NCI-H2081 (cell line): ENCODE measurements around the gene OPCML.

ENCODE experiments used
- DNase-seq, 2 experiments: peaks; one replicate each; lab custom pipeline; 2025; lab: John Stamatoyannopoulos, UW

Gene OPCML

DNA sequence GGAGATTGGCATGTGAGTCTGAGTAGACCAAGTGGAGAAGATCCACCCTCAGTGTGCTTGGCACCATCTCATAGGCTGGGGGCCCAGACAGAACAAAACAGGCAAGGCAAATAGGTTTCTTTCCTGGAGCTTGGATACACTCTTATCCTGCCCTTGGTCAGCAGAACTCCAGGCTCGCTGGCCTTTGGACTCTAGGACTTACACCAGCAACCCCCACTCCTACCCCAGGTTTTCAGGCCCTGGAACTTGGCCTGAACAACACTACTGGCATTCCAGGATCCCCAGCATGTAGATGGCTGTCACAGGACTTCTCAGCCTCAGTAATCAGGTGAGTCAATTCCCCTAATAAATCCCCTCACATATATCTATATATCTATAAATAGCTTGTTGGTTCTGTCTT lies 637.7 kb downstream of the OPCML start:
- no peak for DNase-seq

DNA sequence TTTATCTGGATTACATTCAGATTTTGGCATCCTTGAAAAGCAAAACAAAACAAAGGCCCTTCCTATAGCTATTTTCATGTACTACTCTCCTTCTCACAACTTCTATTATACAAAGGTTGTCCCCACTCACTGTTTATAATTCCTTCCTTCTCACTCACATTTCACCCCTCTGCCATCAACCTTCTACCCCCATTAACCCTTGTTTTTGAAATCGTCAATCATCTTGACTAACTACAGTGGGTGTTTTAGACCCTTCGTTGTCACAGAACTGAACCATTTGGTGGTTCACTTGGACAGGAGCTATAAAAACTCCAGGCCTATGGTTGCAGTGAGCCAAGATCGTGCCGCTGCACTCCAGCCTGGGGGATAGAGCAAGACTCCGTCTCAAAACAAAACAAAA lies 639.4 kb downstream of the OPCML start:
- no peak for DNase-seq

DNA sequence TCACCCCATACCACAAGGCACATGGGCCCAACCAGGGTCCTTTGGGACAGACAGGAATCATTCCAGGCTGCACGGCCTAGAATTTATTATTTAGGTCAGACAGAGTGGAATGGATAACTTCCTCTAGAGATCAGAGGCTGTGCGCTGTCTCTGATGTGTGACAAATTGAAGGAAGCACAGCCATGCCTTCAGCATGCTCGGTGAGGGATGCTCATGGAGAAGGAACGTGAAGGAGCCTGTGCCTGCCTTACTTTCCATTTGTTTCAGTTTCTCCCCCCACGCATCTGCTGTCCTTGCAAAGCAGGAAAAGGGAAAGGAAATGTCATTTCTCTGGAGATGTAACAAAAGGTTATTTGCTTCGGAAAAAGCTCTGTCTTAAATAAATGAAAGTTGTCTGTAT lies 644.1 kb downstream of the OPCML start:
- DNase-seq: no peak

DNA sequence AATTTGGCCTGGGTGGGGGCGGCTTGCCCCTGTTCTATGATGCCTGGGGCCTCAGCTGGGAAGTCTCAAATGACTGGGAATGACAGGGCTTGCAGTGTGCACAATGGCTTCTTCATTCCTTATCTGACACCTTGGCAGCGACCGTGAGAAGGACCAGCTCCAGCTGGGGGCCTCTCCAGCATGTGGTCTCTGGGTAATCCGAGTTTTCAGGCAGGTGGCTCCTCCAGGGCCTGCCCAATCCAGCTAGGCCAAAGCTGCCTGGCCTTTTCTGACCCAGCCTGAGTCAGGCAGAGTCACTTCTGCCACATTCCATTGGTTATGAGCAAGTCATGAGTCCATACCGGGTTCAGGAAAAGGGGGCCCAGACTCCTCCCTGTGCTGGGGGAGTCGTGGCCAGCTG lies 646.0 kb downstream of the OPCML start:
- no peak for DNase-seq

DNA sequence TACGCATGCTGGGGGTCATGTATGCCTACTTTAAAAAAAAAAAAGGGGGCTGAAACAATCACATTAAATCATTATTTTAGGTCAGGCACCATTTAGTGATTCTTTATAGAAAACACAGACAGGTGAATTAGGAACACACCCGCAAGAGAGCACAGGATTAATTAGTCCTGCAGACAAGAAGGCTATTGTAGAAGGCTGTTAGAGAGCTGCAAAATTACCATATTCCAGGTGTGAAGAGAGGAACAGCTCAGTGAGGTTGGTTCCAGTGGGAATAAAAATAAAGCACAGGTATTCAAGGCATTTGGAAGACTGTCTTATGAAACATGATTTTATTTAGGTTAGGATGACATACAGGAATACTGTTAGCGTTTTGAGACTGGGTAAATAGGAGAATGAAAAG lies 649.1 kb downstream of the OPCML start:
- DNase-seq: no peak

DNA sequence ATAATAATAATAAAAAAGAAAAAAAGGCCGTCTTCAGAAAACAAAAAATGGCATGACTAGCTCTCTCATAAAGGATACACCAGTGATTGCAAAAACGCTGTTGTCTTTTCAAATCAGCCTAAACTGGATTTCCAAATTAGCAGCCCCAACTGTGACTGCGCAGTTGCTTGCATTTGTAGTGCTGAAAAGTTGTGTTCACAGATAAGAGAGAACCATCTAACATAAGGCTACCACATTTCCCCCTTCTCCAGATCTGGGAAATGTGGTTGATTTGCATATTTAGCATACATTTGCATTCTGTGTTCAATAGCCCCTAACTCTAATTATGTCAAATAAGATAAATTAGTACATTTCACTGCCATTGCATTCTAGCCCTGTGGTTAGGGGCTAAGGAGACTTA lies 650.7 kb downstream of the OPCML start:
- no peak for DNase-seq

DNA sequence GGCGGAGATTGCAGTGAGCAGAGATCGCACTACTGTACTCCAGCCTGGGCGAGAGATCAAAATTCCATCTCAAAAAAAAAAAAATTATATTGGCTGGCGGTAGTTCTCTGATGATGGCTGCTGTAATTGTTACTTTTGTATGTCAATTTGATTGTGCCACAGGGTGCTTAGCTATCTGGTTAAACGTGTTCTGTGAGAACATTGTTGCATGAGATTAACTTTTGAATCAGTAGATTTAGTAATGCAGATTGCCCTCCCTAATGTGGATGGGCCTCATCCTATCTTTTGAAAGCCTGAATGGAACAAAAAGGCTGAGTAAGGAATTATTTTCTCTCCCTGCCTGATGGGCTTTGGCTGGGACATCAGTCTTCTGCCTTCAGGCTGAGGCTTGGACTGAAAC lies 654.2 kb downstream of the OPCML start:
- DNase-seq: no peak

DNA sequence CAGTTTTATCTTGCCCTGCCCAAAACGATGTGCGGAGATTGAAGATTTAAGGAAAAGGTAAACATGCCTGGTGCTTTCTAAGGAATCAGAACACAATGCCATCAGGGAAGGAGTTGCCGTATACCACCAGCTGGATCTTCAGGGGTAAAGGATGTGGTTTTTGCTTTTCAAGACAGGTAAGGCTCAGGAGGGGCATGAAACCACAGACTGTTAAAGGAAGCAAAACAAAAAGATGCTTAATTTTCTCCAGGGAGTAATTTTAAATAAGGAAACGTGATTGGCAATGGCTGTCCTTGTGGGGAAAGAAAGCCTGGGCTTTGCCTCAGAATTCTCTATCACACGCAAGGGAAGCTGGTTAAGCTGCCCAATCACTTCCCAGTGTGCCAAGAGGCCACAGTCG lies 655.6 kb downstream of the OPCML start:
- no peak for DNase-seq

DNA sequence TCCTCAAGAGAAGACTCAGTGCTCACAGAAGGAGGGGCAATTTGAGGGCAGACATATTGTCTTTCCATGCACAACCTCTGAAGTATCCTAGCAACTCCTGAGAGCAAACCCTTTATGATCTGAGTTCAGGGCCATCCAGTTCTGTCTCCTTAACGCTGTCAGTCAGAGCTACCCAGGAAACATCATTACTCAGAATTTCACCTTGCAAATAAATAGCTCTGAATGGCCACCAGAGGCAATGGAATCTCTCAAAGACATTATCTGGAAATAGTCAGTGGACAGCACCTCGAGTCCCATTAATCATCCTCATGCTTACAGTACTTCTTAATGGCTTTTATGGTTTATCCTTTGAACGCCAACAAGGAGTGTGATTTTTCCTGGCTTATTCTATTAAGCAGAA lies 656.1 kb downstream of the OPCML start:
- no peak for DNase-seq

DNA sequence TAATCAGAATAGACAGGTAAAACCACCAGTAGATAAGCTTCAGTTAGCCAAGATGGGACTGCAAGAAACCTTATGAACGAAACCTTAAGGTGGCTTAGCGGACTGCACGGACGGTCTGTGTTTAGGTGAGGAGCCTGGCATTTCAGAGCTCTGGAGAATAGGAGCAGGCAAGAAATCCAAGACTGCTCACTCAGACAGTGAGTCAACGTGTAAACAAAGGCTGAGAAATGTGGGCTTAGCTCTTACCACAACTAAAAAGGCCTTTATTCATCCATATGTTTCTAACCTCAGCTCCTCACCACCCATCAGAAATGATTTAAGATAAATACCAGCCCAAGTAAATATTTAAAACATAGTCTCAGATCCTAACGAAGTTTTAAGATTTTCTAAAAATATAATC lies 657.7 kb downstream of the OPCML start:
- DNase-seq: no peak

DNA sequence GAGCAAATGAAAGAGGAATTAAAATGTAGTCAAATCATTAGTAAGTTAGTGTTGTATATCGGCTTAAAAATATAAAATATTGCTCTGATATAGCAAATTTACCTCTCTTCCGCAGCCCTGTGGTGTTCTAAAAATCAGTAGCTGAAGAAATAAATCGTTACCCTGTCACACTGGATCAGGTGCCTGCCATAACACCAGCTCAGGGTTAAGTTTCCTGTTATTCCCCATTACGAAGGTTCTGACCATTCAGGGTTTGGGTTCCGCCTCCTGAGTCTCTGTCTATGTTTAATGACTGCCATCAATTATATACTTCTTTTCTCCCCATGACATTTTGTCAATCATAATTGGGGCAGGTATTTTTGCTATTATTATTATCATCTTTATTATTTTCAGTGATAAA lies 658.5 kb downstream of the OPCML start:
- DNase-seq: no peak

DNA sequence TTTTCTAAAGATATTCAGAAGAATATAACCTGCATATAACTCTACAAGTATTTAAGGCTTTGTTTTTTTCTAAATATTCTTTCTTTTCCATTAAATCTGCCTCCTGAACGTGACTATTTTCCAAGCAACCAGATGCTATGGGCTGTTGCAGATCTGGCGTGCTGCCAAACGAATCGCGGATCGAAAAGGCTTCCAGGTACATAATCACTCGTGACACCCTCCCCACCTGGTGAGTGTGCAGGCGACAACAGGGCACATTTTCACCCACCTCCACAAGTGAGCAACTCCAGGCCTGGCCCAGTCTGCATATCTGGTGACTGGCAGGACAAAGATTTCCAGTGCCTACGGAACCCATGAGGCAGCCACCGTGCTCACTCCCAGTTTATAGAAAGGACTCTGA lies 660.1 kb downstream of the OPCML start:
- peak; percentile 9 to 58 for DNase-seq

DNA sequence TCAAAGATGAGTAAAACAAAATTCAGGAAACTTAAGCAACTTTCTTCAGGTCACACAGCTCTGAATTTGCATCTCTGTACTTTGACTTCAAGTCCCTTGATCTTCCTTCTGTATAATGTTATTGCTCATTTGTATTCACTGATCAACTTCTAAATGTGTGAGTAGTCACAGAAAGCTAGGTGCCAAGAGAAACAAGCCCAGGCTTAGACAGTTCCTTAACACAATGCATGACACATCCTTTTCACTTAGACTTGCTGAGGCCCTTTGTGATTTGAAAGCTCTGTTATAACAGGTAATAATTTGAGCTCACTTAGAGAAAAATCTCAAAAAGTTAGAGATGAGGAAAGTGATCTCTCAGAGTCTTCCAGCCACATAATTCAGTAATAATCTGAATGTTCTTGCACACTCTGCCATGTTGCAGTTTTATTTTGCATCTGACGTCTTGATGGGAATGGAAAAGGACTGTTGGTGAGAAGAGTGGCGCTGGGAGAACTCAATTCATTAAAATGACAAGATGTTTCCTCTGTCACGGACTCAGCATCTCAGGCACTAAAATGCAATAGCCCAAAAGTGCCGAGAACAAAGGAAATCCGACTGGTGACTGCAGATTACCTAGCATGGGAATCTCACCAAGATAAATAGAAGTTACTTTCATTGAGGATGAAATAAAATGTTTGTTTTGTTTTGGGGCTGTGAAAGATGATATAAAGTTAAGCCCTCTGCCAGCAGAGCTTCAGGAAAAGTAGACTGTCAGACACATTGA lies 665.3 kb downstream of the OPCML start:
- no peak for DNase-seq

DNA sequence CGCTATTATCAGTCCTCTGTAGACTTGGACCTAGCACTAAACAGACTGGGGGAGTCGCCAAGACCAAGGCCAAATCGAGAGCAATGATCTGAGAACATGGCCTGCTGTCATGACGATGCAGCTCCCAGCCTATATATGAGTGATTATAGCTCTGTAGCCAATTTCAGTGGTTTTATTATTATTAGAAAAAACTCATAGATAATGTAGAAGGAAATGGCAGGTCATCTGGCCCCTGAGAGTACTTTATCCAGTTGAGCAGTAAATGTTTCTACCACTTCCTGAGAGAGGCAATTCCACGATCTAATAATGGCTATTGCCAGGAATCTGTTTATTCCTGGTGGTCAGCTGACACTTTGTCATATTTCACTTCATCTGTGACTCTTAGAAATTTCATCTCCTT lies 666.7 kb downstream of the OPCML start:
- no peak for DNase-seq

DNA sequence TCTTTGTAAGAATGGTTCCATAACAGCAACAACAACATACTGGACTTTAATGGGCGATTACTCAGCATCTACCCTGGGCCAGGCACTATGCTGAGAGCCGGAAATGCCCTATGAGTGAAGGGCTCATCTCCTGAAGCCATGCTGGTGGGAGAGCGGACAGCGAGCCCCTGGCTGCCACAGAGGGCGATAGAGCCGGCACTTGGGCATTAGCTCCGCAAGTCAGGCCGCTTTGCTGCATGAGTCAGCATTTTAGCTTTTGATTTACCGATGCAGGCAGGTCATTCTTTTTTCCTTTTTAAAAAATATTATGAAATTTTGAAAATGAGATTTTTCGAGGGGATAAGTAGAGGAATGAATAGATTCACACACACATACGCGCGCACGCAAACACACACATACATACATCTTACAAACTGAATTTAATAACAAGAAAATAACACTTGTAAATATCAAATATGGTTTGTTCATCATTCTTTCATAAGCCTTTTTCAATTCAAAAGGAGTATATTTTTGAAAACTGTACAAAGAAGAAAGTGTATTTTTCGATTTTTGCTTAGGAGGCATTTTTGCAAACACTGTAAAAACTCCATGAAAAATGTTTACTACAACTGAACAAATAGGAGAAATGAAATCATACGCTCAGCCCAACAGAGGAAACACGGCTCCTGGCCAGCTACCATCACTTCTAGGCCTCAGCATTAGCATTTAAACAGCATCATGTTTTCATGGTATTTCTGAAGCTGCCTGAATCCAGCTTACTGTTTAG lies 667.3 kb downstream of the OPCML start:
- DNase-seq: no peak

DNA sequence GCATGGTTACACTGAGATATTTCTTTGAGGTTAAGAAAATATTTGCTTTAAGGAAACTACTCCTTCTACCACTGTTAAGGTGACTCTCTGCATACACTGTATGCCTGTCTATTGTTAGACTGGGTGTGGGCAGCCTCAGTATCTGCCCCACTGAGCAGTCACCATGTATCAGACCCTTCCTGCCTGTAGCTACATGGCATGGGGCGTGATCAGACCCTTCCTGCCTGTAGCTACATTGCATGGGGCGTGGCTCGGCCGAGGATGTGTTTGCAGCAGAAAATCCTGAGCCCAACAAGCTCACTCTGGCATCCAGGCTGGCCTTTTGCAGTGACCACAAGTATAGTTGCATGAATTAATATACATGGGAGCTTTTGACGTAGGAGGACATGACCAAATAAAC lies 669.4 kb downstream of the OPCML start:
- DNase-seq: no peak

DNA sequence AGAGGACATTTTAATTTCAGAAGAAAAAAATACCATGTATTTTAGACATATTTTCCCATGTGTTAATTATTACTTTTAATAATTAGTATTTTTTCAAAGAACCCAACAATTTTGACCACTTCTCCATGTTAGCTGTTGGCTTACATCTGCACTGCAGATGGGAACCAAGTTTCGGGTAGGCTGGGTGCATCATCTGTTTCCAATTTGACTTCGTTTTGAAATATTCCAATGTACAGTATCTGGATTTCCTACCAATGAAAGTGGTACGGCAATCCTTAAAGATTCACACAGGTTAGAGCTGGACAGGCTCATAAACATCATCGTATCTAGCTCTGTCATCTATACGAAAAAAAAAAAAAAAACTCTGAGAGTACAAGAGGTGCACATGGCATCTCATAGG lies 670.2 kb downstream of the OPCML start:
- no peak for DNase-seq

DNA sequence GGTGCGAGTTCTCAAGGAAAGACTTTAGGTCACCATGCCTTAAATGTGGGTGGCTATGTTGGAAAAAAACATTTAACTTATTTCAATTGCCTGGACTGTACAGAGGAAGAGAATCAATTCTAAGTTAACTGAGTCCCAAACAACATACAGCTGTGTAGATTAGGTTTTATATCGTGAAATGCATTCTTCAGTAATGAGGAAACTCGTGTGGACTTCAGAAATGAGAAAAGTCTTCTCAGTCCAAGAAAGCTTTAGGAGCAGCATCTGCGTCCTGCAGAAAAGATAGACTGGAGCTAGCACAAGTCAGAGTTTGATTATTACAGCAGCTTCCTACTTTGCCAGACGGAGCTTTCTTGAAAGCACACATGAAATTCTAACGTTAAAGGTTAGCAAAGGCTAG lies 673.0 kb downstream of the OPCML start:
- DNase-seq: no peak

DNA sequence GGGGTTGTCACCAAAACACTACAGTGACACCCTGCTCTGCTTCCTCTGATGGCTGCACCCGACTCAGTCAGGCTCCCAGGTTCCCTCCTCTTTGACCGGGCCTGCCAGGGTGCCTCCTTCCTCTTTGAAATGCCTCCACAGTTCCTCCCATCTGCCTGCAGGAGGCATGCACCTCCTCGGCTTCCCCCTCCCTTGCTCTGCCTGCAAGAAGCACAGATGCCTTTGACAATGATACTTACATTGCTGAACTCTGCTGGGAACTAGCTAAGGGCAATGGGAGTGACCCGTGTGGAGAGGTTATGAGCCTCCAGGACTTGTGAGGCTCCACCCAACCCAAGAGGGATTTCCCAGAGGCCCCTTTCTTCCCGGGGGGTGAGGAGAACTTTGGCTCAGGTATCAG lies 674.1 kb downstream of the OPCML start:
- no peak for DNase-seq

DNA sequence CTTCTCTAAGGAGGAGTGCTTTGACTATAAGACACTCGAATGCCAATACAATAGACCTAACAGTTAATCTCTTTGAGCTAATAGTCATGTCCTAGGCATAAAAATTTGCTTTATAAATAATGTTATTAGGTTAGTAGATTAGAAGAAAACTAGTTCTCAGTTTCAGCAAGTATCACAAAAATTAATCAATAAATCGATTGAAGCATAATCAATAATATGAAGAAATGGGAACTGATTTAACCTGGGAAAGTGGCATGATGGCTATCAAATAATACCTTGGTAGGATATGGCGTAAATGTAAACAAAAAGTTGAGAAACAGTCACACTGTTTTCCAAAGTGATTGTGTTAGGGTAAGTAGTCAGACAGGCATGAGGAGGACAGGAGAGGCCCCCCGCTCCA lies 676.3 kb downstream of the OPCML start:
- no peak for DNase-seq

DNA sequence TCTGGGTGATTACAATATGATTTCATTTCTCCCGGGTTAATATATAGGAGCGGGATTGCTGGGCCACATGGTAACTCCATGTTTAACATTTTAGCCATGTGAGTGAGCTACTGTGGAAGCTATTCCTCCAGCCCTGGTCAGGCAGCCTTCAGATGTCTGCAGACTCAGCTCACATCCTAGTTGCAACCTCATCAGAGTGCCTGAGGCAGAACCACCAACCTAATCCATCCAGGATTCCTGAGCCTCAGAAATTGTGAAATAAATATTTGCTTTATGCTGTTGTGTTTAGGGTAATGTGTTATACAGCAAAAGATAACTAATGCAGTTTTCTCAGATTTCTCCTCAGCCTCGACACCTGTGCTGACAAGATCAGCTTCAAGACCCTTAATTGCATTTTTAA lies 676.8 kb downstream of the OPCML start:
- no peak for DNase-seq

DNA sequence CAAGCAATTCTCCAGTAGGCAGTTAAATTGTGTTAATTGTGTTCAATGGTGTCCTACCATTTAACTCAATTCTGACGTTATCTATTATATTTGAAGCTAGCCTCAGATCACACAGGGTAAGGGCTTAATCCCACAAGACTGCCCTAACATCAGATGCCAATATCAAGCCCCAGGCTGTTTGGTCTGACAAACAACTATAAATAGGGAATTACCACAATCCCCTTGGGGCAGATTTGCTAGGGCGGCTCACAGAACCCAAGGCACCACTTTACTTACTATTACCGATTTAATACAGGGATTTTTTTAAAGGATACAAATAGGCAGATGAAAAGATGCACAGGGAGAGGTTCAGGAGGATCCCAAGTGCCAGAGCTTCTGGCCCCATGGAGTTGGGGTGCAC lies 678.4 kb downstream of the OPCML start:
- DNase-seq: no peak

DNA sequence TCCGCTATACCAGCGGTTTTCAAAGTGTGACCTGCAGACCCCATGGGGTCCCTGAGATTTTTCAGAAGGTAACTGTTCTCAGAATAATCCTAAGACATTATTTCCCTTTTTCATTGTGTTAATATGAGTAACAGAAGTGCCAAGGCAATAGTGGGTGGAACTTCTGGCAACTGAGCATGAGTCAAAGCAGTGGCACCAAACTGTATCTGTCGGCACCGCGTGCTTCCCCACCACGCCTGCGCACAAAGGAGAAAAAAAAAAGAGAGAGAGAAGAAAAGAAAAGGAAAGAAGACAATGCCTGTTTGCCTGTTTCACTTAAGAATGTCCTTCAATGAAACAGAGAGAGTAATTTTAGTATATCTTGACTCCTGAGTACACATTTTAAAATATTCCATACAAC lies 679.9 kb downstream of the OPCML start:
- DNase-seq: no peak

DNA sequence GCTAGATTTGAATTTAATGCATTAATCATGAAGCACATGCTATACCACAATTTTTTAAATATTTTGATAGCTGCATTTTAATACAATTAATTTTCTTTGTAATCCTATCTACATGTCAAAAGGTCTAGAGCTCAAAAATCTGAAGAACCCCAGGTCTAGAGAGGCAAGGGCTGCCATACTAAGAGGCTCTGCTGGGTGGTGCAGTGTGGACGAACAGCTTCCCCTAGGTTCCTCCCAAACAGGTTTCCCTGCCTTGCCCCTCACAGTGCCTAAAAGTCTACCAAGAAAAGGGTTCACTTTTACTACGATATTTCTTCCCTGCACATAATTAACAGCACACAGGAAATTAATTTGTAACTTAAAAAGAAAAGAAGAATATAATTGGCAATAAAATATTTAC lies 681.1 kb downstream of the OPCML start:
- no peak for DNase-seq
